Measurements from ENCODE around the gene UNC119B.

Gene UNC119B

GRCh38 chr12:120690083-120690450, 20.2 kb upstream of the UNC119B start:
- no peak for DNase-seq
- Histone ChIP-seq H3K9me3 (ENCODE audit: severe bottlenecking) (no peaks in the 10 kb centered on the region), H3K4me3 (ENCODE audit: low read depth, low read length) (no peak overlapping the region), H3K36me3 (peaks cover 30% of the 10 kb centered on the region), H3K27me3 (ENCODE audit: insufficient read depth, low read depth, severe bottlenecking) (no peaks in the 10 kb centered on the region), H3K27ac (no peak overlapping the region)
- no peak for TF ChIP-seq CTCF (IDR thresholded peaks at IDR 0.05; ENCODE audit: low read depth, low read length)

- no peak overlapping the region for H3K27ac ChIP-seq
These were observed 19.3 kb upstream of the UNC119B start for GRCh38 chr12:120690978-120691377.

GRCh38 chr12:120692524-120693033, 17.7 kb upstream of the UNC119B start:
- H3K9me3 ChIP-seq (ENCODE audit: severe bottlenecking), result no peaks in the 10 kb centered on the region
- H3K27me3 ChIP-seq (ENCODE audit: insufficient read depth, low read depth, severe bottlenecking), result no peaks in the 10 kb centered on the region
- no peak overlapping the region for H3K27ac ChIP-seq
- no peak overlapping the region for H3K4me3 ChIP-seq (ENCODE audit: low read depth, low read length)
- DNase-seq, result no peak
- peaks cover 54% of the 10 kb centered on the region for H3K36me3 ChIP-seq
- TF ChIP-seq CTCF (IDR thresholded peaks at IDR 0.05; ENCODE audit: low read depth, low read length), result no peak

More at GRCh38 chr12:120690978-120691377, 19.3 kb upstream of the UNC119B start:
- Histone ChIP-seq H3K9me3 (ENCODE audit: severe bottlenecking) (no peaks in the 10 kb centered on the region), H3K36me3 (peaks cover 40% of the 10 kb centered on the region), H3K27me3 (ENCODE audit: insufficient read depth, low read depth, severe bottlenecking) (no peaks in the 10 kb centered on the region), H3K4me3 (ENCODE audit: low read depth, low read length) (no peak overlapping the region)
- DNase-seq, result no peak
- no peak for TF ChIP-seq CTCF (IDR thresholded peaks at IDR 0.05; ENCODE audit: low read depth, low read length)

GRCh38 chr12:120693848-120694247, 16.4 kb upstream of the UNC119B start:
- Histone ChIP-seq H3K4me3 (ENCODE audit: low read depth, low read length) (no peak overlapping the region), H3K27me3 (ENCODE audit: insufficient read depth, low read depth, severe bottlenecking) (no peaks in the 10 kb centered on the region)

GRCh38 chr12:120696626-120697025, 13.6 kb upstream of the UNC119B start:
- H3K27me3 ChIP-seq (ENCODE audit: insufficient read depth, low read depth, severe bottlenecking), result no peaks in the 10 kb centered on the region
- no peaks in the 10 kb centered on the region for H3K9me3 ChIP-seq (ENCODE audit: severe bottlenecking)
- DNase-seq, result no peak
- no peak for TF ChIP-seq CTCF (IDR thresholded peaks at IDR 0.05; ENCODE audit: low read depth, low read length)
- no peak overlapping the region for H3K4me3 ChIP-seq (ENCODE audit: low read depth, low read length)
- no peak overlapping the region for H3K27ac ChIP-seq
- H3K36me3 ChIP-seq, result peaks cover 74% of the 10 kb centered on the region

More at GRCh38 chr12:120693848-120694247, 16.4 kb upstream of the UNC119B start:
- Histone ChIP-seq H3K36me3 (peaks cover 59% of the 10 kb centered on the region), H3K9me3 (ENCODE audit: severe bottlenecking) (no peaks in the 10 kb centered on the region), H3K27ac (no peak overlapping the region)
- no peak for TF ChIP-seq CTCF (IDR thresholded peaks at IDR 0.05; ENCODE audit: low read depth, low read length)
- DNase-seq, result no peak

GRCh38 chr12:120697344-120697743, 12.9 kb upstream of the UNC119B start:
- no peak for TF ChIP-seq CTCF (IDR thresholded peaks at IDR 0.05; ENCODE audit: low read depth, low read length)
- Histone ChIP-seq H3K27ac (no peak overlapping the region), H3K27me3 (ENCODE audit: insufficient read depth, low read depth, severe bottlenecking) (no peaks in the 10 kb centered on the region), H3K36me3 (peaks cover 75% of the 10 kb centered on the region), H3K4me3 (ENCODE audit: low read depth, low read length) (no peak overlapping the region), H3K9me3 (ENCODE audit: severe bottlenecking) (no peaks in the 10 kb centered on the region)
- DNase-seq, result peak; percentile 52

All from WERI-Rb-1 (cell line).